ENCODE measurements around the gene SNRPN.
"Not testable (repeated sequence)": the region's sequence is repeated elsewhere in the genome, so short reads cannot be mapped to it uniquely, and the experiment has no call there.

SNRPN gene

GRCh38 chr15:24971772-24972171 lies 17.0 kb downstream of the SNRPN start:
- DNase-seq, result no peak

GRCh38 chr15:24972707-24973106 lies 17.9 kb downstream of the SNRPN start:
- not testable (repeated sequence) for DNase-seq

GRCh38 chr15:24976932-24977331 lies 22.1 kb downstream of the SNRPN start:
- no peak for DNase-seq

- no peak for DNase-seq
These were observed 22.9 kb downstream of the SNRPN start for GRCh38 chr15:24977686-24978085.

GRCh38 chr15:24985224-24985623 lies 30.4 kb downstream of the SNRPN start:
- DNase-seq, result no peak

GRCh38 chr15:24986653-24987052 lies 31.9 kb downstream of the SNRPN start:
- no peak for DNase-seq

GRCh38 chr15:25019434-25019833 lies 64.6 kb downstream of the SNRPN start:
- DNase-seq, result no peak

GRCh38 chr15:25022233-25022632 lies 67.4 kb downstream of the SNRPN start:
- no peak for DNase-seq
